OCI-LY3 (cell line): ENCODE data around the gene GNG13.

ENCODE experiments used
- CTCF ChIP-seq: fragments of 200-600, 300-600 bp; sonication (generic); IDR thresholded peaks from 2 replicates; pipeline ENCODE4 v1.5.1; 2014; ENCODE audit warnings: antibody characterized with exemption, low read length, low read depth
- EZH2phosphoT487 ChIP-seq: fragments of 200-600 bp; shearing (Covaris generic); IDR thresholded peaks from 2 replicates; pipeline ENCODE4 v1.6.1; 2018; ENCODE audit warnings: antibody characterized with exemption, mixed run types, low read depth

DNA sequence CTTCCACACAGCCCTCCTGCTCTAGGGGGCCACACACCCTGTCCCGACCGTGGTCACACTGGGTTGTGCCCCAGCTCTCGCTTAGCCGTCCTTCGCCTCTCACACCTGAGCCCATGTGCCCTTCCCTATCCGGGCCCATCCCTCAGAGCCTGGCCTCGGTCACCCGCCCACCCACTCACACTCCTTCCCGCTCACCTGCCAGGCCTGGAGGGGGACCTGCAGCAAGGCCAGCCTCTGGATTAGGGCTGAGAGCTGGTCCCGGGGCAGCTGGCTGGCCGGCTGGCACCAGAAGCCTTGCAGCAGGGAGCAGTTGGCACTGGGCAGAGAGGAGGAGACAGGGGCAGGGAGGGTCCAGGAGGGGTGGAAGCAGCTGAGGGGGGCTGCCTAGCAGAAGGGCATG lies 22.1 kb downstream of the GNG13 start:
- no peak for TF ChIP-seq CTCF
- no peak for TF ChIP-seq EZH2phosphoT487
